ENCODE results near the gene UNC5CL. TPM values are rescaled to one million over a fixed set of nuclear protein-coding genes. Genes with fewer than 3 reads are reported as not detected.

Gene UNC5CL
- polyA plus RNA-seq, 1 donor (not counting 4 experiments of a cell fraction or from before 2014, with no cell fraction given), result 0.34 TPM

GRCh38 chr6:40989204-40990169, 49.5 kb downstream of the UNC5CL start:
- Histone ChIP-seq H3K27me3 (ENCODE audit: control insufficient read depth, extremely low read depth, insufficient read depth, low read length) (peaks cover 10% of the 10 kb centered on the region), H3K27ac (ENCODE audit: control insufficient read depth, insufficient read depth, low read length) (no peak overlapping the region), H3K9me3 (ENCODE audit: control insufficient read depth, low read depth, low read length) (no peaks in the 10 kb centered on the region), H4K20me1 (ENCODE audit: control insufficient read depth, extremely low read depth, insufficient read depth, low read length) (no peaks in the 10 kb centered on the region), H2AFZ (ENCODE audit: control insufficient read depth, low read length) (no peak overlapping the region), H3K36me3 (ENCODE audit: control insufficient read depth in 2 of 2, extremely low read depth in 1 of 2, insufficient read depth in 2 of 2, low read length in 2 of 2) (no peaks in the 10 kb centered on the region), H3K4me2 (ENCODE audit: control insufficient read depth, extremely low read depth, insufficient read depth, low read depth, low read length) (no peak overlapping the region), H3K9ac (ENCODE audit: control insufficient read depth, extremely low read depth, insufficient read depth, low read length) (no peak overlapping the region), H3K9me1 (ENCODE audit: control insufficient read depth, extremely low read depth, insufficient read depth, low read length) (no peaks in the 10 kb centered on the region), H3K4me1 (ENCODE audit: control insufficient read depth, extremely low read depth, insufficient read depth, low read length) (no peaks in the 10 kb centered on the region), H3K4me3 (ENCODE audit: control insufficient read depth in 2 of 3, extremely low read depth in 1 of 3, insufficient read depth in 2 of 3, low read depth in 1 of 3, low read length in 3 of 3) (no peak overlapping the region), H3K79me2 (ENCODE audit: control insufficient read depth, insufficient read depth, low read length) (no peaks in the 10 kb centered on the region)
- DNase-seq (ENCODE audit: low read depth, low spot score) (no peak), FAIRE-seq (no peak)
- dilution Hi-C loops (cut with MboI; ENCODE audit: extremely low pct_ligation_motif_present, low sequenced_read_pairs), result no loop called here
- TF ChIP-seq CTCF (optimal IDR thresholded peaks at IDR 0.05 in 1 of 3, IDR thresholded peaks at IDR 0.05 in 1 of 3, conservative IDR thresholded peaks at IDR 0.05 in 1 of 3; ENCODE audit: extremely low read depth in 1 of 3, insufficient read depth in 2 of 3, low read length in 3 of 3) (no peak), EZH2 (IDR thresholded peaks at IDR 0.05; ENCODE audit: low read length) (no peak)

GRCh38 chr6:40988634-40989033, 50.4 kb downstream of the UNC5CL start:
- Histone ChIP-seq H3K27ac (ENCODE audit: control insufficient read depth, insufficient read depth, low read length) (no peak overlapping the region), H3K9me3 (ENCODE audit: control insufficient read depth, low read depth, low read length) (no peaks in the 10 kb centered on the region), H3K9me1 (ENCODE audit: control insufficient read depth, extremely low read depth, insufficient read depth, low read length) (no peaks in the 10 kb centered on the region), H3K36me3 (ENCODE audit: control insufficient read depth in 2 of 2, extremely low read depth in 1 of 2, insufficient read depth in 2 of 2, low read length in 2 of 2) (no peaks in the 10 kb centered on the region), H2AFZ (ENCODE audit: control insufficient read depth, low read length) (no peak overlapping the region), H3K4me2 (ENCODE audit: control insufficient read depth, extremely low read depth, insufficient read depth, low read depth, low read length) (no peak overlapping the region), H3K9ac (ENCODE audit: control insufficient read depth, extremely low read depth, insufficient read depth, low read length) (no peak overlapping the region), H4K20me1 (ENCODE audit: control insufficient read depth, extremely low read depth, insufficient read depth, low read length) (no peaks in the 10 kb centered on the region), H3K27me3 (ENCODE audit: control insufficient read depth, extremely low read depth, insufficient read depth, low read length) (peaks cover 10% of the 10 kb centered on the region), H3K79me2 (ENCODE audit: control insufficient read depth, insufficient read depth, low read length) (no peaks in the 10 kb centered on the region), H3K4me3 (ENCODE audit: control insufficient read depth in 2 of 3, extremely low read depth in 1 of 3, insufficient read depth in 2 of 3, low read depth in 1 of 3, low read length in 3 of 3) (no peak overlapping the region), H3K4me1 (ENCODE audit: control insufficient read depth, extremely low read depth, insufficient read depth, low read length) (no peaks in the 10 kb centered on the region)
- no peak for DNase-seq (ENCODE audit: low read depth, low spot score)
- dilution Hi-C loops (cut with MboI; ENCODE audit: extremely low pct_ligation_motif_present, low sequenced_read_pairs), result no loop called here
- no peak for TF ChIP-seq CTCF (optimal IDR thresholded peaks at IDR 0.05 in 1 of 3, IDR thresholded peaks at IDR 0.05 in 1 of 3, conservative IDR thresholded peaks at IDR 0.05 in 1 of 3; ENCODE audit: extremely low read depth in 1 of 3, insufficient read depth in 2 of 3, low read length in 3 of 3)
- TF ChIP-seq EZH2 (IDR thresholded peaks at IDR 0.05; ENCODE audit: low read length), result no peak
- FAIRE-seq, result no peak

Measured in keratinocyte (primary cell).